GM23338 (cell line): ENCODE data around the gene HSD17B1. TPM values are rescaled to one million over a fixed set of nuclear protein-coding genes. Genes with fewer than 3 reads are reported as not detected.

ENCODE experiments used
- ATAC-seq: fragments of 200-7000 bp; cut with Tn5 transposase; 3 replicates; pipeline ENCODE4 v1.9.1; 2020
- DNase-seq: peaks from one replicate; pipeline ENCODE4 v3.0.0-alpha.2; 2015; ENCODE audit warnings: low spot score
- H2AFZ ChIP-seq: fragments of 200-600 bp; sonication (generic); 2 replicates; pipeline ENCODE4 v1.8.0; 2016; ENCODE audit warnings: antibody characterized with exemption, mild to moderate bottlenecking, moderate library complexity
- H3F3A ChIP-seq: fragments of 200-600 bp; sonication (generic); replicated peaks from 2 replicates; pipeline ENCODE4 v1.8.0; 2017; ENCODE audit warnings: antibody characterized with exemption, mixed run types, low read depth
- H3K27ac ChIP-seq: fragments of 200-600 bp; sonication (generic); 2 replicates; pipeline ENCODE4 v1.6.1; 2016; ENCODE audit warnings: low read depth
- H3K27me3 ChIP-seq: fragments of 200-600 bp; sonication (generic); 2 replicates; pipeline ENCODE4 v1.8.0; 2016; ENCODE audit warnings: mild to moderate bottlenecking, mixed run types, moderate library complexity; ENCODE audit not compliant: insufficient read depth
- H3K36me3 ChIP-seq: fragments of 200-600 bp; sonication (generic); 2 replicates; pipeline ENCODE4 v1.8.0; 2016; ENCODE audit warnings: mild to moderate bottlenecking; ENCODE audit not compliant: insufficient read depth
- H3K4me1 ChIP-seq: fragments of 200-600 bp; sonication (generic); 2 replicates; pipeline ENCODE4 v1.8.0; 2016; ENCODE audit warnings: mild to moderate bottlenecking, moderate library complexity; ENCODE audit not compliant: insufficient read depth
- H3K4me2 ChIP-seq: fragments of 200-600 bp; sonication (generic); 2 replicates; pipeline ENCODE4 v1.7.1; 2017; ENCODE audit warnings: mixed run types
- H3K4me3 ChIP-seq: fragments of 200-600 bp; sonication (generic); 2 replicates; pipeline ENCODE4 v1.6.1; 2016; ENCODE audit warnings: mixed run types
- H3K79me2 ChIP-seq: fragments of 200-600 bp; sonication (generic); replicated peaks from 2 replicates; pipeline ENCODE4 v1.8.0; 2017; ENCODE audit warnings: mild to moderate bottlenecking; ENCODE audit not compliant: insufficient read depth
- H3K9me2 ChIP-seq: fragments of 200-600 bp; sonication (generic); 2 replicates; pipeline ENCODE4 v1.8.0; 2017; ENCODE audit not compliant: insufficient read depth
- H4K20me1 ChIP-seq: fragments of 200-600 bp; sonication (generic); replicated peaks from 2 replicates; pipeline ENCODE4 v1.8.0; 2017; ENCODE audit warnings: mild to moderate bottlenecking; ENCODE audit not compliant: insufficient read depth
- H3K27ac Mint-ChIP-seq: 2 replicates; pipeline ENCODE4 v1.8.0; 2020; ENCODE audit warnings: inconsistent platforms, mild to moderate bottlenecking, moderate library complexity, mixed read lengths
- H3K27me3 Mint-ChIP-seq: 3 replicates; pipeline ENCODE4 v1.8.0; 2022; ENCODE audit warnings: low read depth, mild to moderate bottlenecking, moderate library complexity, mixed read lengths, inconsistent platforms; ENCODE audit not compliant: insufficient read depth, poor library complexity
- H3K36me3 Mint-ChIP-seq: 3 replicates; pipeline ENCODE4 v1.8.0; 2021; ENCODE audit warnings: low read depth, mild to moderate bottlenecking, inconsistent platforms, moderate library complexity, mixed read lengths
- H3K4me1 Mint-ChIP-seq: 3 replicates; pipeline ENCODE4 v1.8.0; 2020; ENCODE audit warnings: mild to moderate bottlenecking, inconsistent platforms, mixed read lengths
- H3K4me3 Mint-ChIP-seq: 3 replicates; pipeline ENCODE4 v1.8.0; 2021; ENCODE audit warnings: moderate library complexity, mild to moderate bottlenecking, inconsistent platforms, mixed read lengths
- H3K9me3 Mint-ChIP-seq: 3 replicates; pipeline ENCODE4 v1.8.0; 2020; ENCODE audit warnings: moderate library complexity, mild to moderate bottlenecking, inconsistent platforms, mixed read lengths
- CREB1 ChIP-seq: fragments of 250-450 bp; sonication (Bioruptor Pico); IDR thresholded peaks from 2 replicates; pipeline ENCODE4 v1.5.0; 2020; ENCODE audit warnings: low read depth, mild to moderate bottlenecking, moderate library complexity
- EZH2phosphoT487 ChIP-seq: fragments of 200-600 bp; sonication (generic); IDR thresholded peaks from one replicate; pipeline ENCODE4 v1.8.1; 2018; ENCODE audit warnings: antibody characterized with exemption; ENCODE audit not compliant: unreplicated experiment
- JUNB ChIP-seq: IDR thresholded peaks from one replicate; pipeline ENCODE4 v1.6.1; 2016; ENCODE audit warnings: antibody characterized with exemption; ENCODE audit not compliant: unreplicated experiment
- NANOG ChIP-seq: IDR thresholded peaks from 2 replicates; pipeline ENCODE4 v1.6.1; 2016; ENCODE audit warnings: antibody characterized with exemption, borderline replicate concordance
- STAT1 ChIP-seq: IDR thresholded peaks from one replicate; pipeline ENCODE4 v1.6.1; 2016; ENCODE audit warnings: antibody characterized with exemption; ENCODE audit not compliant: unreplicated experiment
- ZNF114 ChIP-seq: fragments of 250-450 bp; sonication (Bioruptor Pico); IDR thresholded peaks from 2 replicates; pipeline ENCODE4 v1.5.0; 2020; ENCODE audit warnings: mild to moderate bottlenecking, moderate library complexity
- ZNF331 ChIP-seq: fragments of 250-450 bp; sonication (Bioruptor Pico); IDR thresholded peaks from 2 replicates; pipeline ENCODE4 v1.5.0; 2020; ENCODE audit warnings: low read depth, mild to moderate bottlenecking, moderate library complexity
- polyA plus RNA-seq: library from polyadenylated mRNA; unstranded; fragments of >200 nt; fragmentation: Nextera tagmentation; extraction: Ambion mirVana; gene quantifications from 2 replicates; pipeline ENCODE4 v1.2.1, GENCODE V29; 2016
- total RNA-seq: library from RNA; depleted of rRNA; stranded (reverse); fragments of >200 nt; shearing (Covaris generic); gene quantifications from 2 replicates; pipeline ENCODE4 v1.2.3, GENCODE V29; 2014
- TF ChIP-seq, protein P1 (sequence below): fragments of 250-450 bp; sonication (Bioruptor Pico); IDR thresholded peaks from 2 replicates; pipeline ENCODE4 v1.5.0; 2020; ENCODE audit warnings: mild to moderate bottlenecking, moderate library complexity
- TF ChIP-seq, protein P2 (sequence below): IDR thresholded peaks from 2 replicates; pipeline ENCODE4 v1.6.1; 2016; ENCODE audit warnings: antibody characterized with exemption
- TF ChIP-seq, protein P3 (sequence below), 2 experiments: fragments of 200-600 bp in 1 of 2; sonication (generic) in 1 of 2; conservative IDR thresholded peaks; 2 replicates each; pipeline versions ENCODE4 v1.5.1 to v1.6.1; 2016 to 2017; ENCODE audit warnings: antibody characterized with exemption in 2 of 2, low read depth in 2 of 2, mild to moderate bottlenecking in 2 of 2, moderate library complexity in 1 of 2
- TF ChIP-seq, protein P4 (sequence below): IDR thresholded peaks from one replicate; pipeline ENCODE4 v1.6.1; 2018; ENCODE audit warnings: antibody characterized with exemption; ENCODE audit not compliant: unreplicated experiment

Gene HSD17B1
- total and polyA plus RNA-seq, 2 experiments from 2014 or later = 0.97 to 1.7 TPM

DNA sequence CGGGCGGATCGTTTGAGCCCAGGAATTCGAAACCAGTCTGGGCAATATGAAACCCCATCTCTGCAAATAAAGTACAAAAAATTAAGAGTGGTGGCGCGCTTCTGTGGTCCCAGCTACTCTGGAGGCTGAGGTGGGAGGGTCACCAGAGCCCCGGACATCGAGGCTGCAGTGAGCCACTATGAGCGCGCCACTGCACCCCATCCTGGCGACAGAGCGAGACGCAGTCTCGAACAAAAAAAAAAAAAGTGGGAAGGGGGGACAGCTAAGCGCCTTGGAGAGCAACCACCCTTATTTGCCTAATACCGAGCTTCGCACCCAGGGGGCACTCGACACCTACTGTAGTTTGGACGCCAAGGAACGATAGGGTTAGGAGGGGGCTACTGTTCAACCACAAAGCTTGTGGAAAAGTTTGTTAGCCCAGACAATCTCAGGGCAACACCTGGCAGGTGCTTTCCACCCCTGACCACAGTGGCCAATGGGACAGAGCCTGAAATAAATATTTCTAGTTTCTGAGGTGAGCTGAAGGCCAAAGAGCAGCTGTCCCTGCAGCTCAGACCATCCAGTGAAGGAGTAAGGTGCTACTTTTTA, 25.7 kb downstream of the HSD17B1 start (continued):
- TF ChIP-seq, protein P1, sequence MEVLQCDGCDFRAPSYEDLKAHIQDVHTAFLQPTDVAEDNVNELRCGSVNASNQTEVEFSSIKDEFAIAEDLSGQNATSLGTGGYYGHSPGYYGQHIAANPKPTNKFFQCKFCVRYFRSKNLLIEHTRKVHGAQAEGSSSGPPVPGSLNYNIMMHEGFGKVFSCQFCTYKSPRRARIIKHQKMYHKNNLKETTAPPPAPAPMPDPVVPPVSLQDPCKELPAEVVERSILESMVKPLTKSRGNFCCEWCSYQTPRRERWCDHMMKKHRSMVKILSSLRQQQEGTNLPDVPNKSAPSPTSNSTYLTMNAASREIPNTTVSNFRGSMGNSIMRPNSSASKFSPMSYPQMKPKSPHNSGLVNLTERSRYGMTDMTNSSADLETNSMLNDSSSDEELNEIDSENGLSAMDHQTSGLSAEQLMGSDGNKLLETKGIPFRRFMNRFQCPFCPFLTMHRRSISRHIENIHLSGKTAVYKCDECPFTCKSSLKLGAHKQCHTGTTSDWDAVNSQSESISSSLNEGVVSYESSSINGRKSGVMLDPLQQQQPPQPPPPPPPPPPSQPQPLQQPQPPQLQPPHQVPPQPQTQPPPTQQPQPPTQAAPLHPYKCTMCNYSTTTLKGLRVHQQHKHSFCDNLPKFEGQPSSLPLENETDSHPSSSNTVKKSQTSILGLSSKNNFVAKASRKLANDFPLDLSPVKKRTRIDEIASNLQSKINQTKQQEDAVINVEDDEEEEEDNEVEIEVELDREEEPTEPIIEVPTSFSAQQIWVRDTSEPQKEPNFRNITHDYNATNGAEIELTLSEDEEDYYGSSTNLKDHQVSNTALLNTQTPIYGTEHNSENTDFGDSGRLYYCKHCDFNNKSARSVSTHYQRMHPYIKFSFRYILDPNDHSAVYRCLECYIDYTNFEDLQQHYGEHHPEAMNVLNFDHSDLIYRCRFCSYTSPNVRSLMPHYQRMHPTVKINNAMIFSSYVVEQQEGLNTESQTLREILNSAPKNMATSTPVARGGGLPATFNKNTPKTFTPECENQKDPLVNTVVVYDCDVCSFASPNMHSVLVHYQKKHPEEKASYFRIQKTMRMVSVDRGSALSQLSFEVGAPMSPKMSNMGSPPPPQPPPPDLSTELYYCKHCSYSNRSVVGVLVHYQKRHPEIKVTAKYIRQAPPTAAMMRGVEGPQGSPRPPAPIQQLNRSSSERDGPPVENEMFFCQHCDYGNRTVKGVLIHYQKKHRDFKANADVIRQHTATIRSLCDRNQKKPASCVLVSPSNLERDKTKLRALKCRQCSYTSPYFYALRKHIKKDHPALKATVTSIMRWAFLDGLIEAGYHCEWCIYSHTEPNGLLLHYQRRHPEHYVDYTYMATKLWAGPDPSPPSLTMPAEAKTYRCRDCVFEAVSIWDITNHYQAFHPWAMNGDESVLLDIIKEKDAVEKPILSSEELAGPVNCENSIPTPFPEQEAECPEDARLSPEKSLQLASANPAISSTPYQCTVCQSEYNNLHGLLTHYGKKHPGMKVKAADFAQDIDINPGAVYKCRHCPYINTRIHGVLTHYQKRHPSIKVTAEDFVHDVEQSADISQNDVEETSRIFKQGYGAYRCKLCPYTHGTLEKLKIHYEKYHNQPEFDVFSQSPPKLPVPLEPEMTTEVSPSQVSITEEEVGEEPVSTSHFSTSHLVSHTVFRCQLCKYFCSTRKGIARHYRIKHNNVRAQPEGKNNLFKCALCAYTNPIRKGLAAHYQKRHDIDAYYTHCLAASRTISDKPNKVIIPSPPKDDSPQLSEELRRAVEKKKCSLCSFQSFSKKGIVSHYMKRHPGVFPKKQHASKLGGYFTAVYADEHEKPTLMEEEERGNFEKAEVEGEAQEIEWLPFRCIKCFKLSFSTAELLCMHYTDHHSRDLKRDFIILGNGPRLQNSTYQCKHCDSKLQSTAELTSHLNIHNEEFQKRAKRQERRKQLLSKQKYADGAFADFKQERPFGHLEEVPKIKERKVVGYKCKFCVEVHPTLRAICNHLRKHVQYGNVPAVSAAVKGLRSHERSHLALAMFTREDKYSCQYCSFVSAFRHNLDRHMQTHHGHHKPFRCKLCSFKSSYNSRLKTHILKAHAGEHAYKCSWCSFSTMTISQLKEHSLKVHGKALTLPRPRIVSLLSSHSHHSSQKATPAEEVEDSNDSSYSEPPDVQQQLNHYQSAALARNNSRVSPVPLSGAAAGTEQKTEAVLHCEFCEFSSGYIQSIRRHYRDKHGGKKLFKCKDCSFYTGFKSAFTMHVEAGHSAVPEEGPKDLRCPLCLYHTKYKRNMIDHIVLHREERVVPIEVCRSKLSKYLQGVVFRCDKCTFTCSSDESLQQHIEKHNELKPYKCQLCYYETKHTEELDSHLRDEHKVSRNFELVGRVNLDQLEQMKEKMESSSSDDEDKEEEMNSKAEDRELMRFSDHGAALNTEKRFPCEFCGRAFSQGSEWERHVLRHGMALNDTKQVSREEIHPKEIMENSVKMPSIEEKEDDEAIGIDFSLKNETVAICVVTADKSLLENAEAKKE (CRISPR knock-in tag) = no peak
- TF ChIP-seq ZNF114 (CRISPR knock-in tag) = no peak

DNA sequence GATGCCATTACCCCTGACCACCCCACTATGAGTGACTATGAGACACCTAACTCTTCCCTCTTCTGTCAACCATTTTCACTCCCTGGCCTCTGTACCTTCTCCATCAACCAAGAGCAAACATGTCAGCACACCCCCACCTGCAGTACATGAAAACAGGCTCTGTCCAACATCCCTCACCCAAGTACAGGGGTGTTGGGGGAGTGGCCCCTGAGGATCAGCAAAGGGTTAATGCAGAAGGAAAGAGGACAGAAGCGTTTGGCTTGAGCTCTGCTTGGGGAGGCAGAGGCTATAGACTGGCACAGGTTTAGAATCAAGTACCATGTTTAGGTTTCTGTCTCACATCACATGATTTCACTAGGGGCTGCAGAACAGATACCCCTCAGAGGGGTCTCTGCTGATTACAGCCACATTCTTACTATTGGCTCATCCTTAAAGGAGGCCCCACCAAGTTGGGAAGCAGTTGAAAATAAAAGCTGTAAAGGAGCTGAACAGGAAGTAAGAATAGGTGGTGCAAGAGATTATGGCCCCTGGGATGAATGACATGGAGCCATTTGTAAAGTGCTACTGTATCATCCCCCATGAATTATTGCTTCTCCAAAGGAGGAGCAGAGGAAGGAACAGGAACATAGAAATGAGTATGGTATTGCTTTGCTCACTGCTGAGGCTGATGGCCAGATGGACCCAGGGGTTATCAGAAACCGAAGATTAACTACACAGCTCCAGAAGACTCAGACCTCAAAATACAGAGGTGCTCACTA, 27.2 kb downstream of the HSD17B1 start:
- Histone ChIP-seq H3K27ac (no peak overlapping the region), H3K4me3 (no peak overlapping the region), H2AFZ (no peak overlapping the region), H3K9me2 (no peaks in the 10 kb centered on the region), H4K20me1 (0 out of 2 replicates have a peak, but pooled peaks cover 10% of the 10 kb centered on the region), H3K36me3 (peaks cover 16% of the 10 kb centered on the region), H3F3A (peaks cover 21% of the 10 kb centered on the region), H3K79me2 (peaks cover 17% of the 10 kb centered on the region), H3K4me1 (peaks cover 8% of the 10 kb centered on the region), H3K4me2 (no peak overlapping the region), H3K27me3 (no peaks in the 10 kb centered on the region)
- Mint-ChIP-seq H3K9me3 (no peaks in the 10 kb centered on the region), H3K36me3 (peaks cover 58% of the 10 kb centered on the region), H3K4me3 (peak overlapping the region; percentile 26; the same call in 1 of the 3 replicates), H3K27me3 (peaks cover 14% of the 10 kb centered on the region), H3K27ac (peak overlapping the region; percentile 33; the same call in 1 of the 2 replicates), H3K4me1 (peaks cover 21% of the 10 kb centered on the region)
- TF ChIP-seq NANOG = no peak
- TF ChIP-seq, protein P2, sequence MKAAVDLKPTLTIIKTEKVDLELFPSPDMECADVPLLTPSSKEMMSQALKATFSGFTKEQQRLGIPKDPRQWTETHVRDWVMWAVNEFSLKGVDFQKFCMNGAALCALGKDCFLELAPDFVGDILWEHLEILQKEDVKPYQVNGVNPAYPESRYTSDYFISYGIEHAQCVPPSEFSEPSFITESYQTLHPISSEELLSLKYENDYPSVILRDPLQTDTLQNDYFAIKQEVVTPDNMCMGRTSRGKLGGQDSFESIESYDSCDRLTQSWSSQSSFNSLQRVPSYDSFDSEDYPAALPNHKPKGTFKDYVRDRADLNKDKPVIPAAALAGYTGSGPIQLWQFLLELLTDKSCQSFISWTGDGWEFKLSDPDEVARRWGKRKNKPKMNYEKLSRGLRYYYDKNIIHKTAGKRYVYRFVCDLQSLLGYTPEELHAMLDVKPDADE = no peak
- no peak for TF ChIP-seq CREB1 (CRISPR knock-in tag)
- TF ChIP-seq ZNF331 (CRISPR knock-in tag) = no peak
- TF ChIP-seq, protein P3, sequence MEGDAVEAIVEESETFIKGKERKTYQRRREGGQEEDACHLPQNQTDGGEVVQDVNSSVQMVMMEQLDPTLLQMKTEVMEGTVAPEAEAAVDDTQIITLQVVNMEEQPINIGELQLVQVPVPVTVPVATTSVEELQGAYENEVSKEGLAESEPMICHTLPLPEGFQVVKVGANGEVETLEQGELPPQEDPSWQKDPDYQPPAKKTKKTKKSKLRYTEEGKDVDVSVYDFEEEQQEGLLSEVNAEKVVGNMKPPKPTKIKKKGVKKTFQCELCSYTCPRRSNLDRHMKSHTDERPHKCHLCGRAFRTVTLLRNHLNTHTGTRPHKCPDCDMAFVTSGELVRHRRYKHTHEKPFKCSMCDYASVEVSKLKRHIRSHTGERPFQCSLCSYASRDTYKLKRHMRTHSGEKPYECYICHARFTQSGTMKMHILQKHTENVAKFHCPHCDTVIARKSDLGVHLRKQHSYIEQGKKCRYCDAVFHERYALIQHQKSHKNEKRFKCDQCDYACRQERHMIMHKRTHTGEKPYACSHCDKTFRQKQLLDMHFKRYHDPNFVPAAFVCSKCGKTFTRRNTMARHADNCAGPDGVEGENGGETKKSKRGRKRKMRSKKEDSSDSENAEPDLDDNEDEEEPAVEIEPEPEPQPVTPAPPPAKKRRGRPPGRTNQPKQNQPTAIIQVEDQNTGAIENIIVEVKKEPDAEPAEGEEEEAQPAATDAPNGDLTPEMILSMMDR (conservative IDR thresholded peaks at IDR 0.05; ENCODE audit: low read depth in 2 of 2) = no peak
- TF ChIP-seq EZH2phosphoT487 = no peak
- TF ChIP-seq, protein P4, sequence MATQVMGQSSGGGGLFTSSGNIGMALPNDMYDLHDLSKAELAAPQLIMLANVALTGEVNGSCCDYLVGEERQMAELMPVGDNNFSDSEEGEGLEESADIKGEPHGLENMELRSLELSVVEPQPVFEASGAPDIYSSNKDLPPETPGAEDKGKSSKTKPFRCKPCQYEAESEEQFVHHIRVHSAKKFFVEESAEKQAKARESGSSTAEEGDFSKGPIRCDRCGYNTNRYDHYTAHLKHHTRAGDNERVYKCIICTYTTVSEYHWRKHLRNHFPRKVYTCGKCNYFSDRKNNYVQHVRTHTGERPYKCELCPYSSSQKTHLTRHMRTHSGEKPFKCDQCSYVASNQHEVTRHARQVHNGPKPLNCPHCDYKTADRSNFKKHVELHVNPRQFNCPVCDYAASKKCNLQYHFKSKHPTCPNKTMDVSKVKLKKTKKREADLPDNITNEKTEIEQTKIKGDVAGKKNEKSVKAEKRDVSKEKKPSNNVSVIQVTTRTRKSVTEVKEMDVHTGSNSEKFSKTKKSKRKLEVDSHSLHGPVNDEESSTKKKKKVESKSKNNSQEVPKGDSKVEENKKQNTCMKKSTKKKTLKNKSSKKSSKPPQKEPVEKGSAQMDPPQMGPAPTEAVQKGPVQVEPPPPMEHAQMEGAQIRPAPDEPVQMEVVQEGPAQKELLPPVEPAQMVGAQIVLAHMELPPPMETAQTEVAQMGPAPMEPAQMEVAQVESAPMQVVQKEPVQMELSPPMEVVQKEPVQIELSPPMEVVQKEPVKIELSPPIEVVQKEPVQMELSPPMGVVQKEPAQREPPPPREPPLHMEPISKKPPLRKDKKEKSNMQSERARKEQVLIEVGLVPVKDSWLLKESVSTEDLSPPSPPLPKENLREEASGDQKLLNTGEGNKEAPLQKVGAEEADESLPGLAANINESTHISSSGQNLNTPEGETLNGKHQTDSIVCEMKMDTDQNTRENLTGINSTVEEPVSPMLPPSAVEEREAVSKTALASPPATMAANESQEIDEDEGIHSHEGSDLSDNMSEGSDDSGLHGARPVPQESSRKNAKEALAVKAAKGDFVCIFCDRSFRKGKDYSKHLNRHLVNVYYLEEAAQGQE = no peak
- TF ChIP-seq ZNF114 (CRISPR knock-in tag) = no peak
- no peak for TF ChIP-seq JUNB
- no peak for TF ChIP-seq STAT1
- no peak for ATAC-seq
- DNase-seq = no peak
